HS-27A (cell line): ENCODE data around the gene OR51Q1.

Experiments used
- DNase-seq: peaks from one replicate; pipeline ENCODE4 v3.0.0-alpha.2; 2012; ENCODE audit warnings: low read depth, missing footprints

The OR51Q1 gene, protein sequence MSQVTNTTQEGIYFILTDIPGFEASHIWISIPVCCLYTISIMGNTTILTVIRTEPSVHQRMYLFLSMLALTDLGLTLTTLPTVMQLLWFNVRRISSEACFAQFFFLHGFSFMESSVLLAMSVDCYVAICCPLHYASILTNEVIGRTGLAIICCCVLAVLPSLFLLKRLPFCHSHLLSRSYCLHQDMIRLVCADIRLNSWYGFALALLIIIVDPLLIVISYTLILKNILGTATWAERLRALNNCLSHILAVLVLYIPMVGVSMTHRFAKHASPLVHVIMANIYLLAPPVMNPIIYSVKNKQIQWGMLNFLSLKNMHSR

DNA sequence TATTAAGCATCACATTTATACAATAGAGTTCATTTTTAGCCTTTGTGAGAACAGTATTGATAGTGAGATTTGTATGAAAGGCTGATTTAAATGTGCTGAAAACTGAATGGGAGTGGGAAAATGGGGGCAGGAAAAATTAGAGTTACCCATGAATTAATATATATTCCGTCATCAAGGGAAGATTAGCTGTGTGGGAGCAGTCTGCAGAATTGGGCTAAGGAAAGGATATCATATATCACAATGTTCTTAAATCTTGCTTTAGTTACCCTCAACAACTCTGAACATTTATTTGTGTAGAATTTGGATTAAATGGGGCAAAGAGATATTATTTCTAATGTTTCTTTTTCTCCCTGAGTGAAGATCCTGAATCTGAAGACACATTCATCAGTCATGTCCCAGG, at the start of gene OR51Q1:
Gene OR51Q1, plus strand, starts transcription at position 301 of the 400 bp plus-strand sequence. Its CDS starts 90 bp downstream, at position 391.
- DNase-seq = no peak

DNA sequence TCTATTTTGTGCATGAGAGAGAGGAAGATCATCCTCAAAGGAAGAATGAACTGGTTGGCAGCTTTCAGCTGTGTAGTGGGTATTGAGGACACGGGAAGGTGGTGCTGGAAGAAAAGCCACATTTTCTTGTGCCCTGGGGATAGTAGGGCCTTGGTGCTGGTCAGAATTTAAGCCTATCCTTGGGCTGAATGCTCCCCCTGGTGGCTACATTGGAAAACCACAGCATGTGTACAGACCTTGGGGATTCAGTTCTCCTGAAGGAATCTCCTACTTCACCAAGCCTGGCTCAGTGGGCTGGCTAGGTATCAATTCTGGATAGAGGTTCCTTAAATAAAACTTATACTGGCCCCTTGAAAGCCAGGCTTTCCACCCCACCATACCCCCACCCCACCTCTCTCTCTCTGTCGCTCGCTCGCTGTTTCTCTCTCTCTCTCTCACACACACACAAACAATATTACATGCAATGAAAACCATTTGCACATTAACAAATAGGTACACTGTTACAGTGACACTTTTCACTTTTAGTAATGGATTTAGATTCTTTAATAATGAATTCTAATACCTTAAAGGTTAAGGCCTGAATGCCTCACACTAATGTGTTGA, 41.1 kb upstream of the OR51Q1 start:
- no peak for DNase-seq

DNA sequence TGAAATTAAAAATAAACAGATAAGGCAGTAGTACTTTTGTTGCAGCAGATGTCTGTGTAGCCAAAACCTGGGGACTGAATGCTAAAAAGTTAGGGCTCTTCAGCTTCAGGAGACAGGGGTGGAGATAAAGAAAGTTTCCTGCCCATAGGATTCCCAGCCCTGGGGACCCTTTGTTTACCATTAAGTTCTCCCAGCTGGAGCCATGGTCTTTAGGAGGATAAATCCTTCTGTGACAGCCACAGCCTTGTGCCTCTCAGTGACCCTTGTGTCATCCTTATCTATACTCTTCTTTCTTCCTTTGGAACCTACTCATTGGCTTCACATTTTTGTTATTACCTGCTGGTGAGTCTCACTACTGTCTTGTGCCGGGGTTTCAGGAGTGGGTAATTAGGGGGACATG, 38.3 kb upstream of the OR51Q1 start, which contains the start of gene OR51M1:
Gene OR51M1, plus strand, starts transcription at position 237 of the 400 bp plus-strand sequence. CDS start 5,587 bp downstream, outside the sequence.
- no peak for DNase-seq

DNA sequence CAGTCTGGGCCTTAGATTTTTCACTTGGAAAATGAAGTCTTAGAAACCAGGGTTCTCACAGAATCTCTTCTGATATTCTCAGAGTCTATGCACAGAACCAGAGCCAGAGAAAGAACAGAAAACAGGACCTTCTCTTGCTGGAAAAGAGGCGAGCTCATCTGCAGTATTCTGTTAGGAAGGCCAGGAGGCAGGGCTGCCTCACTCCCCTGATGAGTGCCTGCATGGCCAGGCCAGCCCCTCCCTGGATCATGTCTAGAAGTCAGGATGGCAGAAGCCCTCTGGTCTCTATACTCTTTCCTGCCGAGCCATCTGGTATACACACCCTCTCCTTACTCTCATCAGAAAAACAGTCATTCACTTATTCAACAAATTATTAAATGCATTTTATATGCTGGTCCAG, 37.6 kb upstream of the OR51Q1 start:
- DNase-seq = no peak

DNA sequence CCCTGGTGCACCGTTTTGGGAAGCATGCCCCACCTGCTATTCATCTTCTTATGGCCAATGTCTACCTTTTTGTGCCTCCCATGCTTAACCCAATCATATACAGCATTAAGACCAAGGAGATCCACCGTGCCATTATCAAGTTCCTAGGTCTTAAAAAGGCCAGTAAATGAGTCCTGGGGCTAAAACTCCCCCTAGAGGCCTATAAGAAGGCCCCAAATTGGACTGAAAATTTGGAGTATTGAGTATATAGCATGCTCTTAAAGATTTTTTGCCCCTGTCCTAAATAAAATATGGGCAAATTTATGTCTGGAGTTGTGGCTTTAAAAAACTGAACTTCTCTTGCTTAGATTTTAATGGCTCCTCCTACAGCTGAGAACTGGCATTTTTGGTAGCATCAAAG, 31.7 kb upstream of the OR51Q1 start:
- DNase-seq = no peak

DNA sequence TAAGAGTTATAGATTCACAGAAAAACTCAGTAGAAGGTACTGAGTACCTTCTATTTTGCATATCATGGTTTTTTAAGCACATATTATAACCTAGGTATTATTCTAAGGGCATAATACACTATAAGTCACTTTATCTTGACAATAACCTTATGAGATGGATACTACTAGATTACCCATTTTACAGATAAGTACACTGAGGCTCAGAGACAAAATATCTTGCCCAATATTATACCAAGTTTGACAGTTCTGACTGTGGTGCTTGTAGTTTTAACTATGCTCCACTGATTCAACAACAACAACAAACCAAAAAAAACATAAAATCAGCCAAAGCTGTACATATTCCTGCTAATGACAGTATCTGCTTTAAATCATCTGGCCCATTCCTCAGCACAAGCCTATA, 27.8 kb upstream of the OR51Q1 start:
- no peak for DNase-seq

DNA sequence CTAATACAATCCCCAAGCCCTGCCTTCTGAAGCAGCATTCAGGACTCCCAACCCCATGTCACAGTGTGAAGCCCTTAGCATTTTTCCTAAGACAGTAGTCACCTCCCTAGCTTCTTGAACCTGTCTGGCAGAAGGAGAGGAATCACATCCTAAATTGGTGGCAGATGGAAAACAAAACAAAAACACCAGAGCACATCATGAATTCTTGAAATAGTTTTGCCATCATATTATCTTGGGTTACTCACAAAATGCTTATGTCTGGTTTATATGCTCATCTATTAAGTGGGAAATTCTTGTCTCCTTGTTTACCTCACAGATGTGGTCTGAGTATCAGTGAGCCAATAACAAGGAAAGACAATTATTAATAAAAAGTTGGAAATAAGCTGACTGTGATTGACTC, 23.0 kb upstream of the OR51Q1 start:
- no peak for DNase-seq

DNA sequence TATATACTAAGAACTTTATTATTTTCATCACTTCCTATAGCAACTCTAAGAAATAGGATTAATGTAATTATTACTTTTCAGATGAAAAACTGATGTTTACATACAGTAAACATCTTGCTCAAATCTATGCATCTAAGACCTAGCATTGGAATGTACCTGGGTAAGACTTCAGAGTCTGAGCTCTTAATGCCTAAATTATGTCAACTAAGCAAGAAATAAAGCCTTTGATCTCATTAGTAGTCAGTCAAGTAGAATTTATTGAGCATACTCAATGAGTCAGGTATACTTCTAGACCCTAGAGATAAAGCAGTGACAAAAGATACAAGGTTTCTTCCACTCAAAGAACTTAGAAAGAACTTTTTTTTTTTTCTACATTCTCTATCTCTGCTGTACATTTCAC, 16.7 kb upstream of the OR51Q1 start:
- DNase-seq = no peak

DNA sequence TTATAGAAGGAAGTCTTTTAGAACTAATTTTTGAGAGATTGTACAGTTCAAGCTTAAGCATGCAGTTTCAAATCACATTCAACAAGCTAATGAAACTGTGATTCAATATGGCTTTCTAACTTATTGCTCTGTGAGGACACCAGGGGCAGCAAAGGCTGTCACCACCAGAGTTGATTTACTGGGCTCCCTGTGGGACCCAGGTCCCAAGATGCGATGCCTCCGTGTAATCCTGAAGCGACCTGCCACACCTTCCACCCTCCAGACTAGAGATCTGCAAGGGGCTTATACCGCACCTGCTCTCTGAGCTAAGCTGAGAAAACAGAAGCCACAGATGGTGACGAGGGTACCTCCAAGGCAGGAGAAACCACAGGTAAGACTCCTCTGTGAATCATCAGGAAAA, 918 bp upstream of the OR51Q1 start:
- no peak for DNase-seq

DNA sequence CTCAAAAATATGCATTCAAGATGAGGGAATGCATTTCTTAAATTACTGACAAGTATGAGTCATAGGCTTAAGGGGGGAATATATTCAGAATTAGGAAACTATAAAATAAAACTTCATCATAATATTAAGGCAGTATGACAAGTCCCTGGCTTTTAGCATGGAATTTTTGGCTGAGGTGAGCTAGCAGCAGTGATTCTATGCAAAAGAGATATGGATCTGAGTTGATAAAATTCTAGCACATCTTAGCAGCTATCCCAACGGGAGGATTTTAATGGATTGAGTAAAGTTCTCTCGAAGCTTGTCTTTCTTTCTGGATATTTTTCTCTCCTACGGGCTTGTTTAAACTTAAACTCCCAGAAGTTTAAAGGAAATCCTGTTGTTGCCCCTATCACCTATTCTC, 1.2 kb downstream of the OR51Q1 start:
- DNase-seq = no peak

DNA sequence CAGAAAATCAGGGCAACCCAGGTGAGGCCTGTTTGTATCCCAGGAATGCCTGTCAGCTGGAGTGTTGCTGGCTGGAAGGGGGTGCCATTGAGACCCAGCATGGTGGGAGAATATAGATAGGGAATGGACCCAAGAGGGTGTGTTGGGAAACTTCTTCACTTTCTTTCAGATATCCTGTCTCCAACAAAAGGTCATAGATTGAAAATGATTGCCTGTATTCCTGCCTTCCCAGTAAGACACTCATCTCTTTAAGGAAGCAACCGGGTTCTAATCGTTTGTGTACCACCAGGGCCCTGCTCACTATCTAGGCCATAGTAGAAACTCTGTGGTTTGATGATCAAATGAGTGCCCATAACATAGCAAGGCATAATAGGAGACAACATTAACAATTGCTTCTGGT, 19.5 kb downstream of the OR51Q1 start, which contains the start of gene OR51I1:
Gene OR51I1, minus strand, starts transcription at position 101 of the 400 bp plus-strand sequence. Its CDS starts 0 bp downstream, at position 101.
- DNase-seq = no peak

DNA sequence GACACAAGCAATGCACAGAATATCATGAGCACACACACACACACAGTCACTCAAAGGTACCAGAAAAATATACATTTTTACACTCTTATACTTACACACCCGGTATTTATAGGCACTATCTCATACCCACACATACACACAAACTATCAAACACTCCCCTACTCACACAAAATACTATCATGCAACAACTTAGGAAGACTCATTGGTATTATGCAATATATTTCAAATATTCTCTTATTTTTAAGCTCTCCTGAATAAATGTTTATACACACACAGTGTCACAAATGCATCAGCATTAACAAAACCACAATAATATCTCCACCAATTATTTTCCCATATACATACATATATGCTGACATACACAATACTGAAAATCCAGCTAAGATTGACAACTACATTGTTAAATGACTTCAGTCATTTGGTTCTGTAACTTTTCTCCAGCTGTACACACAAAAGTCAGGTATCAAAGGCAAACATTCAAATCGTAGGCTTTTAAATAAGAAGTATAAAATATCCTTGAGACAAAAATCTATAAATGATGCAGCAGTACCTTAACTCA, 22.0 kb downstream of the OR51Q1 start:
- no peak for DNase-seq

DNA sequence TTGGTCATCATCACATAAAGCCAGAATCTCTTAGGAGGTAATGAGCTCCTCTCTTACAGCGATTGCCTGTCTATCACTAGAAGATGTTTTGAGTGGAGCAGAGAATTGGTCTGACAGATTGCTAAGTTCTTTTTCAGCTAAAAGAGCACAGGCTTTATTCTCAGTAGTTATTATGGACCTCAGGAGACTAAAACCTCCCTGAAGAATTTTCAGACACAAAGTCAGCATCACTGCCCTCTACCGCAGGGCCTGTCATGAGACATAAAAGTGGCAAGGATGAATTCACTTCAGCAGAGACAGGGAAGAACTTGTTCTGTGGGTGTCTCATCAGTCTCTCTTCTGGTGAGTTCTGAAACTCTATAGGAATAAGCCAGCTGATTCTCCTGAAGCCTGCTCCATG, 27.1 kb downstream of the OR51Q1 start, which contains the start of gene OR51I2:
Gene OR51I2, plus strand, starts transcription at position 301 of the 400 bp plus-strand sequence. CDS start 4,166 bp downstream, outside the sequence.
- no peak for DNase-seq

DNA sequence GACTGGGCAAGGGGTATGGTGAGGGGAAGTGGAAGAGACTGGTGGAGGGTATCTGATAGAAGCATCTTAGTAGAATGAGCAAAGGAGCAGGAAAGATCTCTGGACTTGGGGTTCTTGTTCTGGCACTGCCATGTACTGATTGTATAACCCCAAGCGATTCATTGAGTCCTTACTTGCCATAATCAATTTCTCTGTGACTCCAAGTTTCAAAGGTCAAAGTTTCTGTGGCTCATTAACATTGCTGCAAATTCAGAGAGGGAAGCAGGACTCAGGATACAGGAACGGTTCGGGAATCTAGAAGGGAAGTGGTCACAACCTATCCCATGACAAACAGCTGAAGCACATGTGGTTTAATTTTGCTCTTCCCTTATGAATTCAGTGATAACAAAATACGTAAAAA, 27.5 kb downstream of the OR51Q1 start:
- DNase-seq = no peak

DNA sequence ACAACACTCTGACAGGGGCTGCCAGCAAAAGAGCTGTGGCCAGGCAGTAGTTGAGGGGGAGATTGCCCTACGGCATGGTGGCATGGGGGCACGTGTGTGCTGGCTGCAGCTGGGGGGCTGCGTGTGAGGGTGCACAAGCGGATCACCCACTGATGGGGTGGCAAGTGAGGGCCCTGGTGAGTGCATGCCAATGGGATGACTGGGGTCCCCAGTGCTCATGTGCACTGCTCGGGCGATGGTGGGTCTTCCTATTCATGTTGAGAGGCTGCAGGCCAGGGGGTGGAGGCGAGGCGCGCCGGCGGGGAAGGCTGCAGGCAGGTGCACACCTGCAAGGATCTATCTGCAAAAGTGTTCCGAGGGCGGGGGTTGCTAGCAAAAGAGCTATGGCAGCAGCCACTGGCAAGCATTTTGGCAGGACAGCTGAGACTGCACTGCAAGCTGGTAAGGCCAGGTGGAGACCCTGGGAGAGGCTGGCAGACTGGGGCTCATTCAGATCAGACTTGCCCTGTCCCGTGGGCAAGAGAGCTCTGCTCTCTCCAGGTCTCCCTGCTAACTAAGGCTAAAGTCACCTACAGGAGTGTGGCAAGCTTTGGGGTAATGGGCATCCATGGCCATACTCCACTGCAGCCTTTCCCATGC, 39.2 kb downstream of the OR51Q1 start:
- DNase-seq = no peak

DNA sequence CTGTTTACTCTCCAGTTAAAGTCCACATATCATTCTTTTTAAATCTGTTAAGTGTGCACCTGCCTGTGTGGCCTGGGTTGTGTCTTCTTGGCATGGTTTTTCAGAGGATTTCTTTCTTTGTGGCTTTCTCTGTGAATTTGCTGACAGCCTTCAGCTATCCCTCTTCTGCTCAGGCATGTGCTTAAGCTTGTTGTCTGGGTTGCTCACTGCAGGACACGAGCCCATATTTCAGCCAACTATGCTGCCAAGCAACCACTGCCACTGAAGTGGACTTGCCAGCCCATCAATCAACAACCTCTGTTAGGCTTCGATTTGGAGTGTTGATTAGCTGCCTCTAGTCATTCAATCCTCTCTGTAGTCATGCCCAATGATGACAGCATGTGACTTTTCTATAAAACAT, 45.6 kb downstream of the OR51Q1 start:
- DNase-seq = no peak
